Lower lobe of right lung (tissue), 2 donors: ENCODE results near the gene NANOS2. TPM values are rescaled to one million over a fixed set of nuclear protein-coding genes. Genes with fewer than 3 reads are reported as not detected.

ENCODE experiments used
- ATAC-seq, 2 donors: fragments of 200-7000 bp; cut with Tn5 transposase; one replicate each; pipeline ENCODE4 v1.9.1; 2020 to 2022; ENCODE audit warnings: mild to moderate bottlenecking in 2 of 2, moderate library complexity in 2 of 2
- DNase-seq: peaks from one replicate; pipeline ENCODE4 v3.0.0-alpha.2; 2020
- H3K27ac ChIP-seq: fragments of 200-600 bp; one replicate; pipeline ENCODE4 v1.8.0; 2022
- H3K27me3 ChIP-seq: fragments of 200-600 bp; one replicate; pipeline ENCODE4 v1.8.0; 2022; ENCODE audit warnings: low read depth
- H3K36me3 ChIP-seq: fragments of 200-600 bp; one replicate; pipeline ENCODE4 v1.8.0; 2022; ENCODE audit warnings: mild to moderate bottlenecking
- H3K4me1 ChIP-seq: fragments of 200-600 bp; one replicate; pipeline ENCODE4 v1.8.0; 2022
- H3K4me3 ChIP-seq: fragments of 200-600 bp; one replicate; pipeline ENCODE4 v1.8.0; 2022; ENCODE audit warnings: mild to moderate bottlenecking
- H3K9me3 ChIP-seq: fragments of 200-600 bp; one replicate; pipeline ENCODE4 v1.8.0; 2022
- CTCF ChIP-seq: fragments of 200-600 bp; IDR thresholded peaks from one replicate; pipeline ENCODE4 v1.8.0; 2022; ENCODE audit warnings: antibody characterized with exemption, mild to moderate bottlenecking
- intact Hi-C: fragments of 100-400 bp; cut with DNase I; formaldehyde crosslinking; loops from one replicate; pipeline ENCODE4 v1.11.0; 2022
- total RNA-seq: library from RNA; stranded (reverse); fragmentation: NEBNext Ultra II Directional; extraction: Animal tissue kit (Norgen Biotek cat#: 25700); gene quantifications from one replicate; pipeline ENCODE4 v1.2.1, GENCODE V29; 2021
- donor health status: DM: no; HTN: yes; CAD: no; lungs with severe emphysema.

Gene NANOS2
- total RNA-seq, 1 donor from 2014 or later = not detected

- Histone ChIP-seq H3K9me3 (no peaks in the 10 kb centered on the region), H3K36me3 (no peaks in the 10 kb centered on the region), H3K27ac (no peak overlapping the region), H3K4me1 (no peaks in the 10 kb centered on the region), H3K27me3 (peaks cover 39% of the 10 kb centered on the region), H3K4me3 (no peak overlapping the region)
- DNase-seq (no peak), ATAC-seq (no peak)
- intact Hi-C loops = no loop called here
- no peak for TF ChIP-seq CTCF
These were observed 20.7 kb upstream of the NANOS2 start for GRCh38 chr19:45935267-45935666.

- Histone ChIP-seq H3K36me3 (no peaks in the 10 kb centered on the region), H3K27ac (no peak overlapping the region), H3K9me3 (no peaks in the 10 kb centered on the region), H3K4me3 (no peak overlapping the region), H3K4me1 (no peaks in the 10 kb centered on the region), H3K27me3 (peaks cover 37% of the 10 kb centered on the region)
- TF ChIP-seq CTCF = no peak
- ATAC-seq = no peak
- DNase-seq = no peak
- intact Hi-C loops = no loop called here
These were observed 20.1 kb upstream of the NANOS2 start for GRCh38 chr19:45934551-45935230.

GRCh38 chr19:45933759-45934158, 19.2 kb upstream of the NANOS2 start:
- no peak for TF ChIP-seq CTCF
- ATAC-seq = no peak
- Histone ChIP-seq H3K27ac (no peak overlapping the region), H3K27me3 (peaks cover 31% of the 10 kb centered on the region), H3K9me3 (no peaks in the 10 kb centered on the region), H3K4me1 (no peaks in the 10 kb centered on the region), H3K36me3 (no peaks in the 10 kb centered on the region), H3K4me3 (no peak overlapping the region)
- no peak for DNase-seq
- intact Hi-C loops = no loop called here

GRCh38 chr19:45931055-45931454, 16.5 kb upstream of the NANOS2 start:
- Histone ChIP-seq H3K36me3 (no peaks in the 10 kb centered on the region), H3K27ac (no peak overlapping the region), H3K4me3 (no peak overlapping the region), H3K4me1 (peaks cover 5% of the 10 kb centered on the region), H3K27me3 (peaks cover 15% of the 10 kb centered on the region), H3K9me3 (no peaks in the 10 kb centered on the region)
- no peak for TF ChIP-seq CTCF
- DNase-seq (no peak), ATAC-seq (no peak)
- intact Hi-C loops = no loop called here

- no peak for TF ChIP-seq CTCF
- H3K4me3 ChIP-seq = no peak overlapping the region
- no peak overlapping the region for H3K27ac ChIP-seq
- DNase-seq (no peak), ATAC-seq (no peak)
- intact Hi-C loops = no loop called here
- peaks cover 2% of the 10 kb centered on the region for H3K27me3 ChIP-seq
- peaks cover 5% of the 10 kb centered on the region for H3K4me1 ChIP-seq
- no peaks in the 10 kb centered on the region for H3K36me3 ChIP-seq
- H3K9me3 ChIP-seq = no peaks in the 10 kb centered on the region
These were observed 14.7 kb upstream of the NANOS2 start for GRCh38 chr19:45929247-45929646.
